DMS 273 (cell line): ENCODE data around the gene NDRG4.
"Not testable (repeated sequence)": the region's sequence is repeated elsewhere in the genome, so short reads cannot be mapped to it uniquely, and the experiment has no call there.

Experiments
- DNase-seq: peaks from one replicate; lab custom pipeline; 2025; ENCODE audit not compliant: unreplicated experiment; lab: John Stamatoyannopoulos, UW

Gene NDRG4

GRCh38 chr16:58464916-58465731 is 34.8 kb upstream of the NDRG4 start:
- DNase-seq = peak; percentile 49

- DNase-seq = no peak
Observed at GRCh38 chr16:58465817-58466216, 34.1 kb upstream of the NDRG4 start.

- no peak for DNase-seq
Observed at GRCh38 chr16:58466396-58466795, 33.5 kb upstream of the NDRG4 start.

- no peak for DNase-seq
Observed at GRCh38 chr16:58467905-58468304, 32.0 kb upstream of the NDRG4 start.

- DNase-seq = no peak
Observed at GRCh38 chr16:58471209-58471975, 28.6 kb upstream of the NDRG4 start.

- no peak for DNase-seq
Observed at GRCh38 chr16:58472266-58472665, 27.7 kb upstream of the NDRG4 start.

GRCh38 chr16:58472827-58473226 is 27.1 kb upstream of the NDRG4 start:
- no peak for DNase-seq

GRCh38 chr16:58474296-58474695 is 25.6 kb upstream of the NDRG4 start:
- no peak for DNase-seq

GRCh38 chr16:58475091-58475619 is 24.8 kb upstream of the NDRG4 start:
- DNase-seq = no peak

GRCh38 chr16:58476791-58477190 is 23.2 kb upstream of the NDRG4 start:
- DNase-seq = no peak

GRCh38 chr16:58478427-58478826 is 21.5 kb upstream of the NDRG4 start:
- DNase-seq = no peak

- no peak for DNase-seq
Observed at GRCh38 chr16:58481226-58481869, 18.6 kb upstream of the NDRG4 start.

- no peak for DNase-seq
Observed at GRCh38 chr16:58481931-58482330, 18.0 kb upstream of the NDRG4 start.

- DNase-seq = no peak
Observed at GRCh38 chr16:58485184-58485887, 14.6 kb upstream of the NDRG4 start.

GRCh38 chr16:58487566-58488351 is 12.2 kb upstream of the NDRG4 start:
- DNase-seq = peak; percentile 92

GRCh38 chr16:58488531-58488930 is 11.4 kb upstream of the NDRG4 start:
- DNase-seq = peak; percentile 26

- no peak for DNase-seq
Observed at GRCh38 chr16:58490065-58490464, 9.9 kb upstream of the NDRG4 start.

- DNase-seq = not testable (repeated sequence)
Observed at GRCh38 chr16:58490539-58490938, 9.4 kb upstream of the NDRG4 start.

GRCh38 chr16:58492066-58492465 is 7.9 kb upstream of the NDRG4 start:
- DNase-seq = peak; percentile 60

GRCh38 chr16:58492735-58493134 is 7.2 kb upstream of the NDRG4 start:
- peak; percentile 25 for DNase-seq
